NAMALWA (cell line): ENCODE measurements around the gene NUDT1.

Source experiments
- DNase-seq: peaks from one replicate; pipeline ENCODE4 v3.0.0-alpha.2; 2015; ENCODE audit warnings: low spot score

The NUDT1 gene

GRCh38 chr7:2299131-2299829, 57.3 kb downstream of the NUDT1 start:
- peak; percentile 51 for DNase-seq

- peak; percentile 74 for DNase-seq
Measured at GRCh38 chr7:2299870-2300512, 58.0 kb downstream of the NUDT1 start.
